Stomach smooth muscle (tissue), 2 donors: ENCODE results near the gene BLOC1S1.
A peak's percentile ranks its signal among the peaks of the same experiment; 100 is the strongest.

Source experiments
- H3K27ac ChIP-seq: one replicate; pipeline ENCODE4 v1.7.0; 2013; ENCODE audit warnings: mild to moderate bottlenecking, low read length, inconsistent platforms
- H3K27me3 ChIP-seq, 2 donors: one replicate each; pipeline ENCODE4 v1.7.0; 2013; ENCODE audit warnings: low read length in 2 of 2; ENCODE audit not compliant: insufficient read depth in 2 of 2, control insufficient read depth in 1 of 2
- H3K36me3 ChIP-seq, 2 donors: one replicate each; pipeline ENCODE4 v1.7.0; 2013; ENCODE audit warnings: low read length in 2 of 2; ENCODE audit not compliant: control insufficient read depth in 2 of 2, insufficient read depth in 2 of 2
- H3K4me1 ChIP-seq: one replicate; pipeline ENCODE4 v1.7.0; 2013; ENCODE audit warnings: low read length; ENCODE audit not compliant: control insufficient read depth, insufficient read depth
- H3K4me3 ChIP-seq, 2 donors: one replicate each; pipeline ENCODE4 v1.7.0; 2013; ENCODE audit warnings: low read length in 2 of 2
- H3K9ac ChIP-seq, 2 donors: one replicate each; pipeline ENCODE4 v1.7.0; 2013; ENCODE audit warnings: low read length in 2 of 2, mild to moderate bottlenecking in 1 of 2
- H3K9me3 ChIP-seq, 2 donors: one replicate each; pipeline ENCODE4 v1.7.0; 2013; ENCODE audit warnings: low read length in 2 of 2; ENCODE audit not compliant: control insufficient read depth in 2 of 2
- donor health status: healthy.
- donor health status: Pancreatic carcinoma.

The BLOC1S1 gene

DNA sequence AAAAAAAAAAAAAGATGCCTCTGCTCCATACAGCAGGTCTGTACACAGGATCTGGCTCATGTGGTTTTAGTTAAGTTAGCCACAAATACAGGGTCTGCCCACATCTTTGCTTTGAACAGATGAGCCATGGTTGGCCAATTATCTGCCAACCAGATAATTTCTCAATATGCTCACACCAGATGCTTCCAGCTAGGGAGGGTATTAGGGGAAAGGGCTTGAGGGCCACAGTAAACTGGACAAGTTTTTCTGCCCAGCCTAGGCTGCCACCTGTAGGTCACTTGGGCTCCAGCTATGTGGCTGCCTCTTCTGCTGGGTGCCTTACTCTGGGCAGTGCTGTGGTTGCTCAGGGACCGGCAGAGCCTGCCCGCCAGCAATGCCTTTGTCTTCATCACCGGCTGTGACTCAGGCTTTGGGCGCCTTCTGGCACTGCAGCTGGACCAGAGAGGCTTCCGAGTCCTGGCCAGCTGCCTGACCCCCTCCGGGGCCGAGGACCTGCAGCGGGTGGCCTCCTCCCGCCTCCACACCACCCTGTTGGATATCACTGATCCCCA lies 5.1 kb downstream of the BLOC1S1 start:
- peak overlapping the region; percentile 40 to 63 for H3K4me3 ChIP-seq

DNA sequence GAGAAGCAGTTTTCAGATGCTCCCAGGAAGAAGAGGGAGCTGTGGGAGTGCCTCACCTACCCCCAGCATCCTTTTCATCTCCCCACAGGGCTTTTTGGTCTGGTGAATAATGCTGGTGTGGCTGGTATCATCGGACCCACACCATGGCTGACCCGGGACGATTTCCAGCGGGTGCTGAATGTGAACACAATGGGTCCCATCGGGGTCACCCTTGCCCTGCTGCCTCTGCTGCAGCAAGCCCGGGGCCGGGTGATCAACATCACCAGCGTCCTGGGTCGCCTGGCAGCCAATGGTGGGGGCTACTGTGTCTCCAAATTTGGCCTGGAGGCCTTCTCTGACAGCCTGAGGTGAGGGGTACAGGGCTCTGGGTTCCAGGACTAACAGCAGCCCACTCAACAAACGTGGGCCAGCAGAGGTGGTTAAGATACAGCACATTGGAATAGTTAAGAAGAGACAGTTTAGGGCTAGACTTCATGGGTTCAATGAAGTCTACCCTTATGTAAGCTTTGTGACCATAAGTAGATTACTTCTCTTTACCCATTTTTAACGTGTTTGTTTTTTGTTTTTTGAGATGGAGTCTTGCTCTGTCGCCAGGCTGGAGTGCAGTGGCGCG lies 5.9 kb downstream of the BLOC1S1 start:
- Histone ChIP-seq H3K4me1 (peaks cover 89% of the 10 kb centered on the region), H3K27me3 (no peaks in the 10 kb centered on the region), H3K27ac (peak overlapping the region; percentile 98), H3K9me3 (no peaks in the 10 kb centered on the region), H3K4me3 (peak overlapping the region in 1 of 2 donors; percentile 63), H3K36me3 (peaks cover 30 to 32% of the 10 kb centered on the region in 2 donors), H3K9ac (peak overlapping the region in 1 of 2 donors; percentile 52)

More for the DNA sequence above, 5.1 kb downstream of the BLOC1S1 start:
- H3K9ac ChIP-seq: peak overlapping the region; percentile 36 to 52
- H3K4me1 ChIP-seq: peaks cover 87% of the 10 kb centered on the region
- peaks cover 26% of the 10 kb centered on the region in 2 donors for H3K36me3 ChIP-seq
- H3K27me3 ChIP-seq: no peaks in the 10 kb centered on the region
- no peaks in the 10 kb centered on the region for H3K9me3 ChIP-seq
- H3K27ac ChIP-seq: peak overlapping the region; percentile 98

DNA sequence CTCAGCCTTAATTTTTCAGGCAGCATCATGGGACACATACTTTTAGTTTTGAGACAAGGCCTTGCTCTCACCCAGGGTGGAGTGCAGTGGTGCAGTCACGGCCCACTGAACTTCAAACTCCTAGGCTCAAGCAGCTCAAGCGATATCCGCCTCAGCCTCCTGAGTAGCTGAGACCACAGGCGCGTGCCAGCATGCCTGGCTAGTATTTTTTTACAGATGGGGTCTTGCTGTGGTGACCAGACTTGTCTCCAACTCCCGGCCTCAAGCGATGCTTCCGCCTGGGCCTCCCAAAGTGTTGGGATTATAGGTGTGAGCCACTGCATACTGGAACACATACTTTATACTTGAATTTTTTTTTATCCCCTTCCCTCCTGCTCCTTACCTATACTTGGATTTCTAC lies 7.1 kb downstream of the BLOC1S1 start:
- peaks cover 89% of the 10 kb centered on the region for H3K4me1 ChIP-seq
- H3K9ac ChIP-seq: no peak overlapping the region
- H3K27me3 ChIP-seq: no peaks in the 10 kb centered on the region
- peak overlapping the region; percentile 76 for H3K27ac ChIP-seq
- H3K4me3 ChIP-seq: no peak overlapping the region
- peaks cover 31 to 36% of the 10 kb centered on the region in 2 donors for H3K36me3 ChIP-seq
- no peaks in the 10 kb centered on the region for H3K9me3 ChIP-seq

DNA sequence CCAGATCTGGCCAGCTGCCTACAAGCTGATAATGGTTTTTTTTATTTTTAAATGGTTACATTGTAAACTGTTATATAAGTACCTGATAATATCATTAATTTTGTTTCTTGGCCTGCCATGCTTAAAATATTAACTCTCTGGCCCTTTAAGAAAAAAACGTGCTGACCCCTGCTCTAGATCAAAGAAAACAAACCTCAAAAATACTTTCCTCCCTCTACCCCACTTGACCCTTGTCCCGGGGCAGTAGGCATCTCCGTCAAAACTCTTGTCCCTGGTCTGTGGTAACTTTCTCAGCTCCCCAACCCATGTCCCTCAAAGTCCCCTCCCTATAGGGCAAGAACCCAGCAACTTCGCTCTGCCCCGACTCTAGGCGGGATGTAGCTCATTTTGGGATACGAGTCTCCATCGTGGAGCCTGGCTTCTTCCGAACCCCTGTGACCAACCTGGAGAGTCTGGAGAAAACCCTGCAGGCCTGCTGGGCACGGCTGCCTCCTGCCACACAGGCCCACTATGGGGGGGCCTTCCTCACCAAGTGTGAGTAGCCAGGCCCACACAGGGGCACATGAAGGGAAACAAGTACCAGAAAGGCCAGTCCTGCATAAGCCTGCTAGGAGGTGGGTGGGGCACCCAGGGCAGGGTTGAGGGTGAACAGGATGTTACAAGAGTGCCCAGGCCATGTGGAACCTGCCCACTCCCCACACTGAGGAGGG lies 7.8 kb downstream of the BLOC1S1 start:
- Histone ChIP-seq H3K4me1 (peaks cover 82% of the 10 kb centered on the region), H3K9ac (peak overlapping the region in 1 of 2 donors; percentile 9), H3K27ac (peak overlapping the region; percentile 76), H3K9me3 (no peaks in the 10 kb centered on the region), H3K27me3 (no peaks in the 10 kb centered on the region), H3K4me3 (peak overlapping the region in 1 of 2 donors; percentile 15), H3K36me3 (peaks cover 31 to 36% of the 10 kb centered on the region in 2 donors)

DNA sequence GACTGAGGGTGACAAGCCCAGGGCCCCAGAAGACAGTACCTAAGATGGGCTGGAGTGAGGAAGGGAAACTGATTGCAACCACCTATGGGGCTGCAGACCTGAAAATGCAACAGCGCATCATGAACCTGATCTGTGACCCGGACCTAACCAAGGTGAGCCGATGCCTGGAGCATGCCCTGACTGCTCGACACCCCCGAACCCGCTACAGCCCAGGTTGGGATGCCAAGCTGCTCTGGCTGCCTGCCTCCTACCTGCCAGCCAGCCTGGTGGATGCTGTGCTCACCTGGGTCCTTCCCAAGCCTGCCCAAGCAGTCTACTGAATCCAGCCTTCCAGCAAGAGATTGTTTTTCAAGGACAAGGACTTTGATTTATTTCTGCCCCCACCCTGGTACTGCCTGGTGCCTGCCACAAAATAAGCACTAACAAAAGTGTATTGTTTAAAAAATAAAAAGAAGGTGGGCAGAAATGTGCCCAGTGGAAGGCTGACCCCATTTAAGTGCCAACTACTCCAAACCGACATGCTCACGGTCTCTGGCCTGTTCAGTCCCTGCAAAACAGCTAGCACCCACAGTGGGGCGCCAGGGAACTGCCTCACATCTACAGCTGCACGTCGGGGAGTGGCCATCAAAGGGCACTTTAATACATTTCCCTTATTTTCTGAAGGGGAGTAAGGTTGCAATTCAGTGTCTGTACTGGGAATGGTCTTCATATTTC lies 8.5 kb downstream of the BLOC1S1 start:
- peak overlapping the region in 1 of 2 donors; percentile 9 for H3K9ac ChIP-seq
- H3K27ac ChIP-seq: peak overlapping the region; percentile 76
- H3K4me3 ChIP-seq: peak overlapping the region in 1 of 2 donors; percentile 15
- no peaks in the 10 kb centered on the region for H3K9me3 ChIP-seq
- peaks cover 31 to 36% of the 10 kb centered on the region in 2 donors for H3K36me3 ChIP-seq
- peaks cover 80% of the 10 kb centered on the region for H3K4me1 ChIP-seq
- no peaks in the 10 kb centered on the region for H3K27me3 ChIP-seq

DNA sequence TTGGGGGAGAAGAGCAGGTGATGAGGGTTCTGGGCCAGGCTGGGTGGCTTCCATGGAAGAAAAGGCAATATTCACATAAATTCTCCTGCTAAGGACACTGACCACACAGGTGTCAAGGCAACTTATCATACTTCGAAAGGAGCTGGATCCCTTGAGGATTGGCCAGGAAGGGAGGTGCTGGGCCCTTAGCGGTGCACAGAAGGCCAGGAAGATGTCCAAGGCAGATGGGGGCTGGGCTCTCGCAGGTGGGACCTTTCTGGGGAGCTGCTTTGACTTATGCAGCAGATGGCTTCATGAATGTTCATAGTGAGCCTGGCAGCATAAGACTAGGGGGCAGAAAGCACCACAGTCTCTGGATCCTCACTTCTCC lies 9.1 kb downstream of the BLOC1S1 start:
- Histone ChIP-seq H3K9me3 (no peaks in the 10 kb centered on the region), H3K27me3 (no peaks in the 10 kb centered on the region), H3K9ac (no peak overlapping the region), H3K27ac (peak overlapping the region; percentile 76), H3K36me3 (peaks cover 31 to 36% of the 10 kb centered on the region in 2 donors), H3K4me3 (no peak overlapping the region), H3K4me1 (peaks cover 80% of the 10 kb centered on the region)

DNA sequence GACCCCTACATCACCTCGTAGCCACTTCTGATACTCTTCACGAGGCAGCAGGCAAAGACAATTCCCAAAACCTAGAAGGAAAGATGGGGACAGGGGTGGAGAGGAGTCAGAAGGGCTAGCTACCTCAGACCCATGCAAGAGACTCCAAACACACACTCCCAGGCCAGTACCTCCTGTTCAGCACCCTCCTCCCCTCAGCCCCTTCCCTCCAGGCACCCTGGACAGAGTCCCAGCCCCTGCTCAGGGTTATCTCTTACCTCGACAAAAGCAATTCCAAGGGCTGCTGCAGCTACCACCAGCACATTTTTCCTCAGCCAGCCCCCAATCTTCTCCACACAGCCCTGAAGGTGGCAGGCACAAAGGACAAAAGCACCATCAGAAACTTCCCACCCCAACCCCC lies 9.7 kb downstream of the BLOC1S1 start:
- no peaks in the 10 kb centered on the region for H3K27me3 ChIP-seq
- H3K9me3 ChIP-seq: no peaks in the 10 kb centered on the region
- peaks cover 80% of the 10 kb centered on the region for H3K4me1 ChIP-seq
- H3K27ac ChIP-seq: peak overlapping the region; percentile 100
- H3K36me3 ChIP-seq: peaks cover 31 to 36% of the 10 kb centered on the region in 2 donors
- H3K9ac ChIP-seq: no peak overlapping the region
- H3K4me3 ChIP-seq: no peak overlapping the region

DNA sequence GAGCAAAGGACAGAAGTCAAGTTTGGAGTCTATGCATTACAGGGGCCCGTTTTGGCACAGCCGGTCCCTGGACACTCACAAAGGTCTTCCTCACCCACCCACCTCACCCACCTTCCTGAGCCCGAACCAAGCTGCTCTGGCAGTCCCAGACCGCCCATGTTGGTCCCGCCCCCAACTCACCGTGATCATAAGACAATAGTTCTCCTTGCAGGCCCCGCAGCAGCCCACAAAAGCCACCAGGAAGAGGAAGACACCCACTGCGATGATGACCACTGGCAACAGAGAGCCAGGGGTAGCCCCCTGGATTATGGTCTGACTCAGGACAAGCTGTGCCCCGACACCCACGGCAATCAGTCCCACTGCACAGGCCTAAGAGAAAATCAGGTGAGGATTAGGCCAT lies 11.1 kb downstream of the BLOC1S1 start:
- H3K4me1 ChIP-seq: peaks cover 71% of the 10 kb centered on the region
- H3K4me3 ChIP-seq: peak overlapping the region; percentile 85 to 89
- H3K27ac ChIP-seq: peak overlapping the region; percentile 100
- peak overlapping the region; percentile 85 to 92 for H3K9ac ChIP-seq
- peaks cover 31 to 36% of the 10 kb centered on the region in 2 donors for H3K36me3 ChIP-seq
- H3K27me3 ChIP-seq: no peaks in the 10 kb centered on the region
- H3K9me3 ChIP-seq: no peaks in the 10 kb centered on the region

DNA sequence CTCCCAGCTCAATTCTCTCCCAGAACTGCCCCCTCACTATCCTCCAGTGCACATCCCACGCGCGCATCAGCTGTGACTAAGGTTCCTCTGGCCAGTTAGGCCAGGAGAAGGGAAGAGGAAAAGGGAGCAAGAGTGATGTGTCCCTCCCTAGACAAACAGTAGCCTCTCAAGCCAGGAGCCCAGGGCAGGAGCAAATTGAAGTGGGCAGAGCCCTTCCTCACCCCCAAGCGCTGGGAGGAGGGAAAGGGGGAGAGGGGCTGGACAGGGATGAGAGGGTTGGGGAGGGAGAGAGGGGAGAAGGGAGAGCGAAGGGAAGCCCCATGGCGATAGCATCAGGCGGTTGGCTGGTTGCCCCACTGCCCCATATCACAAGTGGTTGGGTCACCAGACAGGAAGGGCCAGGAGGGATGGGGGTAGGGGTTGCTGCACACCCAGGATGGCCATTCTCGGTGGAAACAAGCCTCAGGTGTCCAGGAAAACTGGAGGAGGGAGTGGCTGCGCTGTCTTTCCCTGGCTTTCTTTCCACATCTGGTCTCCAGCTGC lies 11.9 kb downstream of the BLOC1S1 start:
- Histone ChIP-seq H3K9ac (peak overlapping the region; percentile 85 to 92), H3K4me3 (peak overlapping the region; percentile 85 to 89), H3K27ac (peak overlapping the region; percentile 100), H3K36me3 (peaks cover 34 to 36% of the 10 kb centered on the region in 2 donors), H3K4me1 (peaks cover 77% of the 10 kb centered on the region), H3K27me3 (no peaks in the 10 kb centered on the region), H3K9me3 (no peaks in the 10 kb centered on the region)

DNA sequence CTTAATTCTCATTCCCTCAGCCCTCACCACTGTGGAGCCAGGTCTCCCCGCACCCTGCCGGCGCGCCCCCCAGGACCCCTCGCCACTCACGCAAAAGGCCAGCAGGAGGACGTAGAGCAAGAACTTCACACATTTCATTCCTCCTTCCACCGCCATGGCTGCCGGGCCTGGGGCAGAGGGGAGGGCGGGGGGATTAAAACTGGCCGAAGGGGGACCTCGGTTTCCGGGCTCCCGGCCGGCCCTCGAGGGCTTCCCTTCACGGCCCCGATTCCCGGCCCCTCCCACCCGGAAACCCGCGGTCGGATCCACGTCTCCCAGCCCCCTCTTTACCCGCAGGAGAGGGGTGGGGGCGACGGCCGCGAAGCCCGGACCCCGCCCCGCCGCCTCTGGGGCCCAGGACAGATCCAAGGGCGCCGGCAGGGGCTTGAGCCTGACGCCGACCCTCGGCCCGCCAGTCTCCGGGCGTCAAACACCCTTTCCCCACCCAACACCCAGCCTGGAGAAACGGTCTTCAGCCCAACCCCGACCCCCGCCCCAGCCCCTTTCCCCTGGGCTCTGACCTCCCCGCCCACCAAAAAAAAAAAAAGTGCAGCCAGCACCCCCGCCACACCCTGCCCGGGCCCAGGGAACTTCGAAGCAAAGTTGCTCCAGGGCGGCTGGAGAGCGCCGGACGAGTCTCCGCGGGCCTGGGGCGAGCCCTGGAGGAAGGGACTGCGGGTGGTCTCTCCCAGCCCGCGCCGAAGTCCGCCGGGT lies 12.5 kb downstream of the BLOC1S1 start:
- H3K9ac ChIP-seq: peak overlapping the region; percentile 85 to 92
- H3K4me1 ChIP-seq: peaks cover 73% of the 10 kb centered on the region
- no peaks in the 10 kb centered on the region for H3K27me3 ChIP-seq
- H3K4me3 ChIP-seq: peak overlapping the region; percentile 85 to 89
- H3K36me3 ChIP-seq: peaks cover 30 to 31% of the 10 kb centered on the region in 2 donors
- no peaks in the 10 kb centered on the region for H3K9me3 ChIP-seq
- H3K27ac ChIP-seq: peak overlapping the region; percentile 100
